Fibroblast of lung (primary cell): ENCODE data around the gene CWC27.

Experiments used
- CTCF ChIP-seq, 2 donors: IDR thresholded peaks in 1 of 2; conservative IDR thresholded peaks in 1 of 2; 1 replicate in 1 of 2; 2 replicates in 1 of 2; pipeline ENCODE4 v1.5.1; 2011 to 2012; ENCODE audit warnings: low read length in 2 of 2, control low read depth in 1 of 2, inconsistent platforms in 1 of 2, low read depth in 1 of 2, mild to moderate bottlenecking in 1 of 2
- EZH2 ChIP-seq: IDR thresholded peaks from 2 replicates; pipeline ENCODE4 v1.5.1; 2012; ENCODE audit warnings: low read length, control low read depth, mild to moderate bottlenecking; ENCODE audit errors: missing control alignments

GRCh38 chr5:64834611-64835010 lies 65.9 kb downstream of the CWC27 start:
- no peak for TF ChIP-seq CTCF (conservative IDR thresholded peaks at IDR 0.05 in 1 of 2, IDR thresholded peaks at IDR 0.05 in 1 of 2; ENCODE audit: low read depth in 1 of 2, low read length in 2 of 2)
- no peak for TF ChIP-seq EZH2
